Measurements from ENCODE around the gene GADL1. TPM values are rescaled to one million over a fixed set of nuclear protein-coding genes. Genes with fewer than 3 reads are reported as not detected.

GADL1 gene
- total RNA-seq, 1 experiment from 2014 or later = 0.09 TPM

DNA sequence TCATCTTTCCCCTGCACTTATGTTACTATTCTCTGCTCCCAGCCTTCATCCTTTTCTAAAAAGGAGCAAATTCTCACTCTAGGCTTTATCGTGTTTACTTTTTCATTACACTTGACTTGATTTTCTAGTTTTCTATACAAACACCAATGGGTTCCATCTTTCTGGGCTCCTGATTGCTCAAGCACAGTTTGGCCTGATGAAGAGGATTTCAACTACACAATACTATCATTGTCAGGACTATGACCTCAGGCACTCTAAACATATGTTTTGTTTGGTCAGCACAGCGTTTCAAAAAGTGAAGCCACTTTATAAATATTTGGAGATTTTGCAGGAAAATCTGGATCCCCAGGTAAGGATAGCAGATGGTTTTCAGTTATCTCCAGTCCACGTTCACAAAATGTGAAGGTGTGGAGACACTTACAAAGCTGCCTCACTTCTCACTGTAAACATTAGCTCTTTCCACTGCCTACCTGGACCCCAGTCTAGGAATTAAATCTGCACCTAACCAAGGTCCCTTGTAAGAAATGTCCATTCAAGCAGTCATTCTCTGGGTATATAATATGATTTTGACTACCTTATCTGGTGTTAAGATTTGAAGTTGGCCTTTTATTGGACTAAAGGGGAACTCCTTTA lies 201.8 kb downstream of the GADL1 start:
- H3K36me3 Mint-ChIP-seq (ENCODE audit: insufficient read depth in 1 of 3, low read depth in 3 of 3) = peaks cover 30 to 42% (median 32%) of the 10 kb centered on the region in 3 experiments
- H3K4me2 ChIP-seq (ENCODE audit: insufficient read depth, insufficient read length, low read length) = no peak overlapping the region
- H3K4me1 ChIP-seq (ENCODE audit: insufficient read depth, low read length) = peaks cover 6% of the 10 kb centered on the region; the same call in 1 of the 2 replicates
- H3K23me2 ChIP-seq (ENCODE audit: insufficient read length, low read depth, low read length, poor library complexity, severe bottlenecking) = no peaks in the 10 kb centered on the region
- WGBS (ENCODE audit: extremely low coverage, insufficient read length, low lambda C conversion rate) = no CpG with 5 or more reads among the region's 3 CpGs
- H3K4ac ChIP-seq (ENCODE audit: low read depth, low read length) = no peak overlapping the region
- H4K5ac ChIP-seq (ENCODE audit: insufficient read length, low read depth, low read length) = no peak overlapping the region
- H3K4me1 Mint-ChIP-seq = peaks cover 34 to 46% of the 10 kb centered on the region in 2 experiments
- H3K9ac ChIP-seq (ENCODE audit: extremely low read depth, insufficient read length, low read length) = no peak overlapping the region
- no peaks in the 10 kb centered on the region for H3K9me3 Mint-ChIP-seq
- no peak overlapping the region for H3K56ac ChIP-seq (ENCODE audit: insufficient read length, low read depth, low read length)
- TF ChIP-seq, protein P1, sequence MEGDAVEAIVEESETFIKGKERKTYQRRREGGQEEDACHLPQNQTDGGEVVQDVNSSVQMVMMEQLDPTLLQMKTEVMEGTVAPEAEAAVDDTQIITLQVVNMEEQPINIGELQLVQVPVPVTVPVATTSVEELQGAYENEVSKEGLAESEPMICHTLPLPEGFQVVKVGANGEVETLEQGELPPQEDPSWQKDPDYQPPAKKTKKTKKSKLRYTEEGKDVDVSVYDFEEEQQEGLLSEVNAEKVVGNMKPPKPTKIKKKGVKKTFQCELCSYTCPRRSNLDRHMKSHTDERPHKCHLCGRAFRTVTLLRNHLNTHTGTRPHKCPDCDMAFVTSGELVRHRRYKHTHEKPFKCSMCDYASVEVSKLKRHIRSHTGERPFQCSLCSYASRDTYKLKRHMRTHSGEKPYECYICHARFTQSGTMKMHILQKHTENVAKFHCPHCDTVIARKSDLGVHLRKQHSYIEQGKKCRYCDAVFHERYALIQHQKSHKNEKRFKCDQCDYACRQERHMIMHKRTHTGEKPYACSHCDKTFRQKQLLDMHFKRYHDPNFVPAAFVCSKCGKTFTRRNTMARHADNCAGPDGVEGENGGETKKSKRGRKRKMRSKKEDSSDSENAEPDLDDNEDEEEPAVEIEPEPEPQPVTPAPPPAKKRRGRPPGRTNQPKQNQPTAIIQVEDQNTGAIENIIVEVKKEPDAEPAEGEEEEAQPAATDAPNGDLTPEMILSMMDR (conservative IDR thresholded peaks at IDR 0.05) = no peak
- no peak overlapping the region for H3K27ac Mint-ChIP-seq
- H3K4me3 Mint-ChIP-seq = no peak overlapping the region
- H2AK5ac ChIP-seq (ENCODE audit: insufficient read length, low read length) = no peak overlapping the region
- no peak overlapping the region for H3K23ac ChIP-seq (ENCODE audit: insufficient read length, low read depth, low read length)
- no peaks in the 10 kb centered on the region for H3K27me3 ChIP-seq (ENCODE audit: insufficient read depth, low read length)
- no peak overlapping the region for H2BK120ac ChIP-seq (ENCODE audit: low read depth, low read length, poor library complexity, severe bottlenecking)
- H3K27ac ChIP-seq (ENCODE audit: insufficient read length, low read depth, low read length) = no peak overlapping the region
- no peak overlapping the region for H2AFZ ChIP-seq (ENCODE audit: low read length)
- H3K79me1 ChIP-seq (ENCODE audit: insufficient read depth, low read depth, low read length, poor library complexity, severe bottlenecking) = no peaks in the 10 kb centered on the region
- H3K14ac ChIP-seq (ENCODE audit: insufficient read depth, low read length) = no peak overlapping the region
- H2BK5ac ChIP-seq (ENCODE audit: insufficient read length, low read length) = no peak overlapping the region
- H3K9me3 ChIP-seq (ENCODE audit: control insufficient read depth, low read depth, low read length) = no peaks in the 10 kb centered on the region
- H2BK12ac ChIP-seq (ENCODE audit: insufficient read length, low read depth, low read length) = no peak overlapping the region
- no peaks in the 10 kb centered on the region for H3K27me3 Mint-ChIP-seq (ENCODE audit: low read depth)
- no peak overlapping the region for H4K8ac ChIP-seq (replicated peaks; ENCODE audit: insufficient read length, low read depth, low read length)
- H4K20me1 ChIP-seq (ENCODE audit: control insufficient read depth, insufficient read depth, insufficient read length) = no peaks in the 10 kb centered on the region
- DNase-seq = no peak
- no peak overlapping the region for H3K18ac ChIP-seq (ENCODE audit: insufficient read length, low read depth, low read length)
- H3K79me2 ChIP-seq (ENCODE audit: insufficient read depth, low read length) = no peaks in the 10 kb centered on the region
- H3T11ph ChIP-seq (ENCODE audit: low read length) = no peak overlapping the region
- no peak overlapping the region for H4K91ac ChIP-seq (ENCODE audit: insufficient read length, low read depth, low read length)
- H2BK15ac ChIP-seq (ENCODE audit: low read depth, low read length) = no peak overlapping the region
- H2BK20ac ChIP-seq (ENCODE audit: low read depth, low read length, poor library complexity, severe bottlenecking) = no peak overlapping the region

All from H9 (cell line).